Measurements from ENCODE around the gene PIGZ. TPM values are rescaled to one million over a fixed set of nuclear protein-coding genes. Genes with fewer than 3 reads are reported as not detected.
A peak's percentile ranks its signal among the peaks of the same experiment; 100 is the strongest.

PIGZ gene
- total RNA-seq, 6 donors from 2014 or later: 3.4 to 16.8 (median 7.3) TPM

- 85 to 91% methylated on average over 13 to 19 of the region's 19 CpGs for WGBS, 2 donors
- no peaks in the 10 kb centered on the region for H3K4me1 ChIP-seq
- peak in 1 of 2 donors; percentile 81 for ATAC-seq (ENCODE audit: low FRiP score in 2 of 2)
- no peak overlapping the region for H3K27ac ChIP-seq
- no peaks in the 10 kb centered on the region for H3K9me3 ChIP-seq
- no peaks in the 10 kb centered on the region for H3K36me3 ChIP-seq
- H3K4me3 ChIP-seq: no peak overlapping the region
- no peak for DNase-seq
- H3K27me3 ChIP-seq: no peaks in the 10 kb centered on the region
- TF ChIP-seq POLR2A (IDR thresholded peaks at IDR 0.05) (no peak), EP300 (IDR thresholded peaks at IDR 0.05) (no peak), POLR2AphosphoS5 (IDR thresholded peaks at IDR 0.05) (no peak)
- TF ChIP-seq, protein P1, sequence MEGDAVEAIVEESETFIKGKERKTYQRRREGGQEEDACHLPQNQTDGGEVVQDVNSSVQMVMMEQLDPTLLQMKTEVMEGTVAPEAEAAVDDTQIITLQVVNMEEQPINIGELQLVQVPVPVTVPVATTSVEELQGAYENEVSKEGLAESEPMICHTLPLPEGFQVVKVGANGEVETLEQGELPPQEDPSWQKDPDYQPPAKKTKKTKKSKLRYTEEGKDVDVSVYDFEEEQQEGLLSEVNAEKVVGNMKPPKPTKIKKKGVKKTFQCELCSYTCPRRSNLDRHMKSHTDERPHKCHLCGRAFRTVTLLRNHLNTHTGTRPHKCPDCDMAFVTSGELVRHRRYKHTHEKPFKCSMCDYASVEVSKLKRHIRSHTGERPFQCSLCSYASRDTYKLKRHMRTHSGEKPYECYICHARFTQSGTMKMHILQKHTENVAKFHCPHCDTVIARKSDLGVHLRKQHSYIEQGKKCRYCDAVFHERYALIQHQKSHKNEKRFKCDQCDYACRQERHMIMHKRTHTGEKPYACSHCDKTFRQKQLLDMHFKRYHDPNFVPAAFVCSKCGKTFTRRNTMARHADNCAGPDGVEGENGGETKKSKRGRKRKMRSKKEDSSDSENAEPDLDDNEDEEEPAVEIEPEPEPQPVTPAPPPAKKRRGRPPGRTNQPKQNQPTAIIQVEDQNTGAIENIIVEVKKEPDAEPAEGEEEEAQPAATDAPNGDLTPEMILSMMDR (IDR thresholded peaks at IDR 0.05): no peak
These were observed 21.2 kb upstream of the PIGZ start for GRCh38 chr3:196989721-196990262.

DNA sequence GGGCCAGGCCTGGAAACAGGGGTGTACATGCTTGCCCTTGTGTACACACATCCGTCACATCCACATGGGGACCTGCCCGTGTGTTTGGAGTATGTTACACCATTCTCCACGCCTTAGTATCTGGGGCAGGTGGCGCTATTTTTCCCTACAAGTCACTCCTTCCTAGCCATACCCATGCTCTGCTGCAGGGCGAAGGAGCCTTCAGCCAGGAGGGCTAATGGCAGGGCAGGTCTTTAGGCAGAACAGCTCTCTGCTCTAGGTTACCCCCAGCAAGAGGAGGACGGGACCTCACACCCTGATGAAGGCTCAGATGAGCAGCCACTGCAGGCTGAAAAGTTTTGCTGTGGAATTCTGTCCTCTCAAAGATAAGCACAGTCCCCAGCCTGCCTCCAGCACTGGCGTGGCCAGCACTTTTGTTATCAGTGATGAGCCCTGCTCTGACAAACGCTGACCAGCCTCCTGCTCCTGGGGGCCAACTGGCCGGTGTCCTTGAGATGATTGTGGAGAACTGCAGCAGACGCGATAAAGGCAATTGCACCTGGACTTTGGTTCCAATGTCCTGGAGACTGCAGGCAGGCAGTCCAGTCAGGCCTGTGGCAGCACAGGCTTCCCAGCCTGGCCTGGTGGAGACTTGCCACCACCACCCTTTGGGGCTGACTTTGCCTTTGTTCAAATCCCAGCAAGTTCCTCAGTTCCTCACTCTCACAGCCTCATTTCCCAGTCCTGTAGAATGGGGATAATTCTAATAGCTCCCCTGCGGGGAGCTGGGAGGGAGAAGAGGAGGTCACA lies 19.8 kb upstream of the PIGZ start:
- ATAC-seq (ENCODE audit: low FRiP score in 2 of 2) (no peak), DNase-seq (no peak)
- Histone ChIP-seq H3K4me1 (no peaks in the 10 kb centered on the region), H3K27ac (no peak overlapping the region), H3K36me3 (no peaks in the 10 kb centered on the region), H3K9me3 (peaks cover 0 to 2% (median 0%) of the 10 kb centered on the region in 4 donors), H3K4me3 (no peak overlapping the region), H3K27me3 (no peaks in the 10 kb centered on the region)
- WGBS, 2 donors: 67 to 75% methylated on average over 11 to 12 of the region's 12 CpGs
- no peak for TF ChIP-seq EP300 (IDR thresholded peaks at IDR 0.05)

DNA sequence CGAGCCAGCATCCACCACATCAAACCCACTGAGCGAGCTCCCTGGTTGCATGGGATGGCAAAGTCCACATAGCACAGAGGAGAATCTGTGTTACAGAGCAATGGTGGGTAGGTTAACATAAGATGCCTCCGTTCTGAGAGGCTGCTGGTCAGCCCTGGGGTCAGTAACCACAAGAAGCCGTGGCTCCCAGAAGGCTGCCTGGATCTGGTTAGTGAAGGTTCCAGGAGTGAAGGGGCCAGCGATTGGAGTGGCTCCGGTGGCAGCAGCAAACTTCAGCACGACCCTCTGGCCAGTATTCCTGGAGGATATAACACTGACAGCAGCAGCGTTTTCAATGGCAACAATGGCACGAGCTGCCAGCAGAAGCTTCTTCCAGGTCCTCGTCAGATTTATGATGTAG lies 18.4 kb upstream of the PIGZ start:
- Histone ChIP-seq H3K4me1 (no peaks in the 10 kb centered on the region), H3K27ac (no peak overlapping the region), H3K27me3 (no peaks in the 10 kb centered on the region), H3K9me3 (peaks cover 0 to 6% (median 0%) of the 10 kb centered on the region in 4 donors), H3K36me3 (no peaks in the 10 kb centered on the region), H3K4me3 (no peak overlapping the region)
- ATAC-seq (ENCODE audit: low FRiP score in 2 of 2) (no peak), DNase-seq (no peak)
- 80 to 86% methylated on average over 9 to 10 of the region's 10 CpGs for WGBS, 2 donors
- TF ChIP-seq, protein P1 (IDR thresholded peaks at IDR 0.05): no peak
- TF ChIP-seq POLR2A (IDR thresholded peaks at IDR 0.05) (no peak), EP300 (IDR thresholded peaks at IDR 0.05) (no peak), POLR2AphosphoS5 (IDR thresholded peaks at IDR 0.05) (no peak)

DNA sequence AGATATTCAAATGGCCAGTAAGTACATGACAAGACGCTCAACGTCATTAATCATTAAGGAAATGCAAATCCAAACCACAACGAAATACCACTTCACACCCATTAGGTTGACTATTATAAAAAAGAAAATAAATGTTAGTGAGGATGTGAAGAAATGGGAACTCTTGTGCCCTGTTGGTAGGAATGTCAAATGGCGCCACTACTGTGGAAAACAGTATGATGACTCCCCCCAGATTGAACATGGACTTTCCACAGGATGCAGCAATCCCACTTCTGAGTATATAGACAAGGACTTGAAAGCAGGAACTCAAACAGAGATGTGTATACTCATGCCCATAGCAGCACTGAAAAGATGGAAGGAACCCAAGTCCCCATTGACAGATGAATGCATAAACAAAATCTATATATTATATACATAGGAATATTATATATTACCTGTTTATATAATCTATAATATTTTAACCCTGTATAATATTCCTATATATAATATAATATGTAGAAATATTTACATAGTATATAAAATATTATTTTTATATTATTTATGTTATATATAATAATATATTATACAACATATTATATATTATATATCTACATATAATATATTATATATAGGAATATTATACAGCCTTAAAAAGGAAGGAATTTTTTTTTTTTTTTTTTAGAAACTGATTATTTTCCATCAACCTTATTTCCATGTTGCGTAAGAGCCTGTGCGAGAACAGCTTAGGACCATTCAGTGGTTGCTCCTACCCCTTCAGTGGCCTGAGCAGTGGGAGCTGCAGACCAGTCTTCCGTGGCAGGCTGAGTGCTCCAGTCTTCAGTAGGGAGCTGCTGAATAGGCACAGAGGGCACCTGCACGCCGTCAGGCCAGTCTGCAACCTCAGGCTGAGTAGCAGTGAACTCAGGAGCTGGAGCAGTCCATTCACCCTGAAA lies 17.6 kb upstream of the PIGZ start:
- WGBS, 2 donors: 87 to 90% methylated on average over 9 of the region's 9 CpGs
- no peaks in the 10 kb centered on the region for H3K36me3 ChIP-seq
- TF ChIP-seq EP300 (IDR thresholded peaks at IDR 0.05) (no peak), POLR2A (IDR thresholded peaks at IDR 0.05) (no peak), POLR2AphosphoS5 (IDR thresholded peaks at IDR 0.05) (no peak)
- TF ChIP-seq, protein P1 (IDR thresholded peaks at IDR 0.05): no peak

DNA sequence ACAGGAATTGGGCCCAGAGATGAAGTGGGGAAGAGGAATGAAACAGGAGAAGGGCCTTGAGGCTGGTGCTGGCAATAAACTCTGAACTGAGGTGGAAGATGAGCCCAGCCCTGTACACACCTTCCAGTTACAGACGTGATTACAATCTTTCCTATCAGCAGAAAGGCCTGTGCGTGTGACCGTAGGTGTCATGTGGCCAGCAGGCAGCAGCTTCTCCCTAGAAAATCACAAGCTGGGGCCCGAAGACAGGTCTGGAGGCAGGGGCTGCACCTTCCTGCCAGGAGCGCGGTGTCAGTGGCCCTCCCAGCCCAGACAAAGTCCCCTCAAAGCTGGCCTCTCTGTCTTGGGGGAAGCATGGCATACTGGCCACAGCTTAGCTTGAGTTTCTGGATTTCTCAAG lies 16.7 kb upstream of the PIGZ start:
- peaks cover 0 to 6% (median 0%) of the 10 kb centered on the region in 4 donors for H3K9me3 ChIP-seq
- no peaks in the 10 kb centered on the region for H3K4me1 ChIP-seq
- H3K36me3 ChIP-seq: no peaks in the 10 kb centered on the region
- WGBS, 2 donors: 82 to 90% methylated on average over 5 to 6 of the region's 6 CpGs
- ATAC-seq (ENCODE audit: low FRiP score in 2 of 2) (peak in 1 of 2 donors; percentile 11), DNase-seq (no peak)
- no peak for TF ChIP-seq POLR2AphosphoS5 (IDR thresholded peaks at IDR 0.05)
- TF ChIP-seq EP300 (IDR thresholded peaks at IDR 0.05): no peak
- TF ChIP-seq, protein P1 (IDR thresholded peaks at IDR 0.05): no peak
- TF ChIP-seq POLR2A (IDR thresholded peaks at IDR 0.05): no peak
- no peak overlapping the region for H3K4me3 ChIP-seq
- no peaks in the 10 kb centered on the region for H3K27me3 ChIP-seq
- no peak overlapping the region for H3K27ac ChIP-seq

More for the DNA sequence above, 17.6 kb upstream of the PIGZ start:
- H3K27me3 ChIP-seq: no peaks in the 10 kb centered on the region
- H3K4me3 ChIP-seq: no peak overlapping the region
- DNase-seq (no peak), ATAC-seq (ENCODE audit: low FRiP score in 2 of 2) (no peak)
- H3K4me1 ChIP-seq: no peaks in the 10 kb centered on the region
- H3K27ac ChIP-seq: no peak overlapping the region
- peaks cover 0 to 6% (median 0%) of the 10 kb centered on the region in 4 donors for H3K9me3 ChIP-seq
